ENCODE results near the gene AGBL3.
A peak's percentile ranks its signal among the peaks of the same experiment; 100 is the strongest.

AGBL3 gene

DNA sequence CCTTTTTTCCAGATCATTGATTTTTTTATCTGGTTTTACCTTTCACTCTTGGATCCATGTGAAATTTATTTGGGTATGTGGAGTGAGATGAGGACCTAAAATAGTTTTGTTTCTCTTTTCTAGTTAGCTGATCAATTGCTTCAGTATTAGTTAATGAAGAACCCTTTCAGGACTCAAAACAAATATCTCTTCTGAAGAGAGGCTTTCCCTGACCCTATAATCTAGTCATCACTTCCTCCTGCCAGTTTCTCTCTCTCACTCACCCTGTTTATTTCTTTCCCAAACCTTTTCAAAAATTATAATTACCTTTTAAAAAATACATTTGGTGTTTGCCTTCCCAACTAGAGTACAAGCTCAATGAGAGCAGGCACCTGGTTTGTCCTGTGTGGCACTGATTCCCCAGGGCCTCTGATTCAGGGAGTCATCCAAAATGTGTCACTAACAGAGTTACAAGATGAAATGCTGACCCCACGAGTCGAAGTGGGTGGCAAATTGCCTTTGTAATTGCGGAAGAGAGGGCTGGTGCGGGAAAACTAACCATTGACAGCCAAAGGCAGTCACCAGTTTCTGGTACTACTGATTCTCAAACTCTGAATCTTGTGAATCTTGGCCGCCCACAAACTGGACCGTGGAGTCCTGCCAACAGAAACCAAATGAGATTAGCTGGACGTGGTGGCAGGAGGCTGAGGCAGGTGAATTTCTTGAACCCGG lies 163.9 kb downstream of the AGBL3 start:
- peak; percentile 79 for DNase-seq

DNA sequence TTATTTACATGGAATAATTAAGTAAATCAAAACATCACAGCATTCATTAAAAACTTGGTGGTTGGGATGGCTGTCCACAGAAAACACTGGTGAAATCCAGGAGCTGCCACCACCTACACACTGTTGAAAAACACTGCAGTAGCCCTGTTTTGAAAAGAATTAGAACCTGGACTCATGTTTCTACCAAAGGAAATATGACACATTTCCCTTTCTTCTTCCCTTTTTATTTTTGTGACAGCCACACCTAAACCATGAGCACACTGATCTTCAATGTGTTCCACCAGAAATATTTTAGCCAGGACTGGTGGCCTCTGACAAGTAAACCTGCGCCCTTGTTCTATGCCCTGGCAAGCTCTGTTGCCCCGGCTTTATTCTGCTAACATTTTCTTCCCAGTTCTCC lies 164.8 kb downstream of the AGBL3 start:
- DNase-seq, result peak; percentile 53

DNA sequence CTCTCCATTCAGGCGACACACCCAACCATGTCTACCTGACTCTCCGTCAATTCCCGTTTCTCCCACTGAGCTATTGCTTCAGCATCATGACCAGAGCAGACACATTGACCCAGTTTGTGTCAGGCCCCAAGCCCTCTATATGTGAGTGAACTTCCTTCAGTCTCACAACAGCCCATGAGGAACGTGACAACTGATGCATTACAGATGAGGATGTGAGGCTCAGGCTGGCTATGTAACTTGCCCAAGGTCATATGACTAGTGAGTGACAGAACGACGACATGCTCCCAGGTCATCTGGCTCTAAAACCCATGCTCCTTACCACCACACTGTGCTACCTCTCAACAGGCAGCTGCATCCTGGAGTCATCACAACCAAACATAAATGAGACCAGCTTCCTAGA lies 165.2 kb downstream of the AGBL3 start:
- DNase-seq, result peak; percentile 91

DNA sequence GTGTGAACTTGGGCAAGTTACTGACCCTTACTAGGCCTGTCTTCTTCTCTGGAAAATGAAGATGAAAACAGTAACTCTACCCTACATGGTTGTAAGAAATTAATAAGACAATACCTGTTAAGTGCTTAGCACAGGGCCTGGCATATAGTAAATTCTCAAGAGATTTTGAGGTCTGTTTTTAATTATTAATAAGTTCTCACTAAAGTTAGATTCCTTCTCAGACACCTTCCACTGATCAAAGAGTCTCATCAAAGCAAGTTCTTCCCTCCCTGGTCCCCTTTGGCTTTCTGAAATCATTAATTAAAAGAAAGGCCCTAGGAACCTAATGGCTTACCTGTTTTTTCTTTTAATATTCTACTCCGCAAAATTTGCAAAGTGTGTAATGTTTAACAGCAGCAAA lies 166.1 kb downstream of the AGBL3 start:
- DNase-seq, result no peak

DNA sequence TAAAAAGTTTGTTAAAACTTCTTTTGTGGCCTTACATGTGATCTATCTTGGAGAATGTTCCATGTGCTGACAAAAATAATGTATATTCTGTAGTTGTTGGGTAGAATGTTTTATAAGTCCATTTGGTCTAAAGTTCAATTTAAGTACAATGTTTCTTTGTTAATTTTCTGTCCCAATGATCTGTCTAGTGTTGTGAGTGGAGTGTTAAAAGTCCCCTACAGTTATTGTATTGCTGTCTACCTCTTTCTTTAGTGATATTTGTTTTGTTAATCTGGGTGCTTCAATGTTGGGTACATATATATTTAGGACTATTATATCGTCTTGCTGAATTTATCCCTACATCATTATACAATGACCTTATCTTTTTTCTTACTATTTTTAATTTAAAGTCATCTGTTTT lies 168.4 kb downstream of the AGBL3 start:
- no peak for DNase-seq

DNA sequence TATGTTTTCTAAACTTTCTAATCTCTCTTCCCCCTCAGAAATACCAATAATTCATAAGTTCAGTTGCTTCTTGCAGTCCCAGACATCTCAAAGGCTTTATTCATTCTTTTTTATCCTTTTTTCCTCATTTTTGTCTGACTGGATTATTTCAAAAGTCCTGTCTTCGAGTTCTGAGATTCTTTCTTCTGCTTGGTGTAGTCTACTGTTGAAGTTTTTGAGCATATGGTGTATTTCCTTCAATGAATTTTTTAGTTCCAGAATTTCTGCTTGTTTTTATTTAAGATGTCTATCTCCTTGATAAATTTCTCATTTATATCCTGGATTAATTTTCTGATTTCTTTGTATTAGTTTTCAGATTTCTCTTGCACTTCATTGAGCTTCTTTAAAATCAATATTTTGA lies 170.0 kb downstream of the AGBL3 start:
- no peak for DNase-seq

DNA sequence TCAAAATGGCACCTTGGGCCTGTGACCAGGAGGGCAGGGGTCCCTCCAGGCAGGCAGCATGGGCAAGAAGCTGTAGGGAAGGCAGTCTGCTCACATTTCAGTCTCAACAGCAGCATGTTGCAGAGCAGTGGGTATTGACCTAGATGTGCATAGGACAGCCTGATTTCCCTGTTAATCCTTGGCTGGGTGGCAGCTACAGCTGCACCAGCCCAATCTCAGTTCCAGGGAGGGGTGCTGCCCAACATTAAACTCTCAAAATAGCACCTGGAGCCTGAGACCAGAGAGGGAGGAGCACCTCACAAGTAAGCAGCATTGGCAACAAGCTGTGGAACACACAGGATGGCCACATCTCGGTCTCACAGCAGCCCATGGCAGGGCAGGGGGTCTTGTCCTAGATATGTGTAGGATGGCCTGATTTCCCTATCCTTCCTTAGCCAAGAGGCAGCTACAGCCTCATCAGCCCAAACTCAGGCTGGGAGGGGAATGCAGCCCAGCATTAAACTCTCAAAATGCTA lies 171.9 kb downstream of the AGBL3 start:
- DNase-seq, result no peak

DNA sequence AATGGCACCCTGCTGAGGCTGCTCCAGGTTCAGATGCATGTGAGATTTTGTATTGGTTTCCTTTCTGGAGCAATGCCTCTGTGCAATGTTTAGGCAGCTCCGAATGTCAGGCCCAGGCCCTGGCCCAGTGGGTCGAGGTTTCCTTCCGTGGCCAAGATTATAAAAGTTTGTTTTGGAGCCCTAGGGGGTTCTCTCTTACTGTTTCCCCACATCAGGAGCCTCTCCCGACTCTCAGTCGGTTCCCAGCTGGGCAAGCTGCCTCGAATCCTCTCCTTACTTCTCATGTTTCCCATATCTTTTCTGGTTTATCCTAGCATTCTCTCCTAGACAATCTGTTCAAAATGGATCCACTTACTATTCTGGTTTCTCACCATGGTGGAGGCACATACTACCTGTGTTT lies 172.6 kb downstream of the AGBL3 start:
- DNase-seq, result no peak

DNA sequence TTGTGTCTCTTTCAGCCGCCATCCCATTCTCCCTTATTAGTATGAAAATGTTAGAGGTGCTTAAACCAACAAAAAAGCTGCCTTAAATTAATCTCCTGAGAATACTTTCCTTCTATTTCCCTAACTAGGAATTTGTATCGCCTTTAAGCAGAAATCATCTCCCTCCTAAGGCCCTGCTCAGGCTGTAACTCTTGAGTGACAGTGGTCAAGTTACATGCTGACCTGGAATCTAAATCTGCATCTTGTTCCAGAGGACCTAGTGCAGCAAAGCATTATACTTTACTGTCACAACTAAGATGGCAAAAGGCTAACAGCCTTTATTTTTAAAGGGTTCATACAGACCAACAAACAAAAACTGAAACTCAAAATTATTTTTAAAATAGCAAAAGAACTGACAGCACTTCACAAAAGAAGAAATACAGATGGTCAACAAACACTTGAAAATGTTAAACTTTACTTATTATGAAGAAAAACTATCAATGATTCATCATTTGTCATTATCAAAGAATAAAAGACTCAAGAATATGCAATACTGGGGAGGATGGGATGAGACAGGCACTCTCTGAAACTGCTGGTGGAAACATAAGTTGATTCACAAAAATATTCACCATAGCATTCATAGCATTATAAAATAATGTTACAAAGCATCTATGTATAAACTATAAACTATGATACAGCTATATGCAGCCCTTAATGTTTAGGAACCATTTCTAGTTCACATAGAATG lies 173.2 kb downstream of the AGBL3 start:
- DNase-seq, result no peak

DNA sequence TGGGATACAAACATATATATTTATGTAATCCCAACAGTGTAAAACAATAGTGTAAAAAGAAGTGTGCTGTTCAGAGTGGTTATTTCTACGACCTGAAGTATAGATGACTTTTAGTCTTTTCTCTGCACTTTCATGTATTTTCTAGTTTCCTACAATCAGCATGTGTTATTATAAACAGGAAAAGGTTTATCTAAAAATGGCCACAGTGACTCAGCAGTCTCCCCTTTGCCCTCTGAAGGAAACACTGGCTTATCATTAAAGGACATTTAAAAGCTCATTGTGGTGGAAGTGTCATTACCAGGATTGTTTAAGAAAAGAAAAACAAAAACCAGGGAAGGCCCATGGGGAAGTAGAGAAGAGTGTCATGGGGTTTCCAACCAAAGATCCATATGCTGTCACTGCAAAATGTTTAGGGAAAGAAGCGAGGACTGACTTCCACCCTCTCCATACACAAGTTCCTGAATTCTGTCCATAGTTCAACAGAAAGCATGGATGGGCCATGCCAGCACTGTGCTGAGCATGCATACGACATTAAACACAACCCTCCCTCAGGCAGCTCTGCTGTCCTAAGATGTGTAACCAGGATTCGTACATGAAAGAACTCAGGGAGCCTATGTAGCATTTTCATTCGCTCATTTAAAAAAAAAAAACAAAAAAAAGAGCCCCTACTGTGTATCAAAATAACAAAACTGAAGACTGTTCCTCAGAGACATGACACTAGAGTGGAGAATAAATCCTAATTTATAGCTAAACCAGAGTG lies 174.0 kb downstream of the AGBL3 start:
- DNase-seq, result peak; percentile 74

DNA sequence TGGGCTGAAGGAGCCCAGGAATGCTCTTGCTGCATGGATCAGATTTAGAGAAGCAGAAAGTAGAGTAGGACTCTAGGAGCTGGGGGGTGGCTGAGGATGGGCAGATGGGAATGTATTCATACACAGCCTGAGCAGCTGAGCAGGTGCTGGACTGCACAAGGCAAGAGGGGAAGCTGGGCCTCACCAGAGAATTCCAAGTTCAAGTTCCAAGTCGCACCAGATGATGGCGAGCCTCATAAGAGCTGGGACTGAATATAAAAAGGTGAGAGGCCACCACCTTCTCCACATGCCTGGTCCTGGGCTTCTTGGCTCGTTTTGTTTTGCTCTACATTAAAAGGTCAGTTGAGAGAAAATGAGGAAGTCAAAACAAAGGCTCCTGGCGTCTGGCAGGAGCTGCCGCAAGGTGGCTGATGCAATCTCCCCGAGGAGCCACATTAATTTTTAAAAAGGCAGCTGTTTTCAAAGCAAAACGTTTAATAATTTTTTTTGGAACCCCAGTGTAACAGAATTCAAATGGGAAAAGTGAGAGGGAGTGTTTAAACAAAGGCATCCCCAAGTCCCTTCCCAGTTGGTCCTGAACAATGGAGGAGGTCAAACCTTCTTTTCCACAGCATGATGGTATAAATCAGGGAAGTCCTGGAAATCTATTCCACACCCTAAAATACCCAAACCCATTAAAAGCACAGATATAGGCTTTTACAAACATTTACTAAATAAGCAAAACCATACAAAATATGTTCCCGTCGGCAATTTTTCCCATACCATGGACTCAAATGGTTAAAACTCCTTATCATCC lies 174.7 kb downstream of the AGBL3 start:
- DNase-seq, result peak; percentile 60

DNA sequence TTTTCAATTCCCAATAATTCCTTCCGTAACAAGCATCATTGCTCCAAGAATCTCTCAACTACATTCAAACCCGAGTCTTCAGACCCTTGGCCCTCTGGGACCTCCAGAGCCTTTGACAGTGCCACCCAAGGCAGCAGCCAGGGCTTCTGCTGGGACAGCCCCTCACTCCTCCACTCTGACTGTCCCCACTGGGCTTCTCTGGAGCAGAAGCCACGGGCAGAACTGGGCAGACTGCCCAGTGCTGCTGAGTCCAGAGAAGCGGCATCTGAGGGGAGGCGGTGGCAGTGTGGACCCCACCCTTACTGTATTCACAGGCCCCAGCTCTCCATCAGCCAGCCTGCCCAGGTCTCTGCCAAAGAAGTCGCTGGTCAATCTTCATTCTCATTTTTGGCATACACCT lies 175.4 kb downstream of the AGBL3 start:
- no peak for DNase-seq

DNA sequence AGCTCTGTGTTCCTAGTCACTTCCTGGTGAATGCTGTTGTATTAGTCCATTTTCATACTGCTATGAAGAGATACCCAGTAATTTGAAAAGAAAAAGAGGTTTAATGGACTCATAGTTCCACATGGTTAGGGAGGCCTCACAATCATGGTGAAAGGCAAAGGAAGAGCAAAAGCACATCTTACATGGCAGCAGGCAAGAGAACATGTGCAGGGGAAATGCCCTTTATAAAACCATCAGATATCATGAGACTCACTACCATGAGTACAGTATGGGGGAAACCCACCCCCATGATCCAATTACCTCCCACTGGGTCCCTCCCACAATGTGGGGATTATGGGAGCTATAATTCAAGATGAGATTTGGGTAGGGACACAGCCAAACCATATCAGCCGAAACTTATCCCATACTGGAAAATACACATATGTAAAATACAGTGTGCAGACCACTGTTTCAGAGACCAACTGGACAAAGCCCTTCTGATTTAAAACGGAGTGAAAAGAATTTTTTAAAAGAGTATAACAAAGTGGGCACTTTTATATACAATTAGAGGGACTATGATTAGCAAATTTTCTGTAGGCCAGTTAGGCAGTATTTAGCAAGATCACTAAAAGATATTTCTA lies 176.2 kb downstream of the AGBL3 start:
- no peak for DNase-seq

DNA sequence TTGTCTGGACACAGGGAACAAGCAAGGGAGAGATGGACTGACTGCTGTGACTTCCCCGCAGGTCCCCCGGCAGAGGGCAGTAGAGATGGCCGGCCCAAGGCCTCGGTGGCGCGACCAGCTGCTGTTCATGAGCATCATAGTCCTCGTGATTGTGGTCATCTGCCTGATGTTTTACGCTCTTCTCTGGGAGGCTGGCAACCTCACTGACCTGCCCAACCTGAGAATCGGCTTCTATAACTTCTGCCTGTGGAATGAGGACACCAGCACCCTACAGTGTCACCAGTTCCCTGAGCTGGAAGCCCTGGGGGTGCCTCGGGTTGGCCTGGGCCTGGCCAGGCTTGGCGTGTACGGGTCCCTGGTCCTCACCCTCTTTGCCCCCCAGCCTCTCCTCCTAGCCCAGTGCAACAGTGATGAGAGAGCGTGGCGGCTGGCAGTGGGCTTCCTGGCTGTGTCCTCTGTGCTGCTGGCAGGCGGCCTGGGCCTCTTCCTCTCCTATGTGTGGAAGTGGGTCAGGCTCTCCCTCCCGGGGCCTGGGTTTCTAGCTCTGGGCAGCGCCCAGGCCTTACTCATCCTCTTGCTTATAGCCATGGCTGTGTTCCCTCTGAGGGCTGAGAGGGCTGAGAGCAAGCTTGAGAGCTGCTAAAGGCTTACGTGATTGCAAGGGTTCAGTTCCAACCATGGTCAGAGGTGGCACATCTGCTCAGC lies 178.2 kb downstream of the AGBL3 start:
- DNase-seq, result no peak

DNA sequence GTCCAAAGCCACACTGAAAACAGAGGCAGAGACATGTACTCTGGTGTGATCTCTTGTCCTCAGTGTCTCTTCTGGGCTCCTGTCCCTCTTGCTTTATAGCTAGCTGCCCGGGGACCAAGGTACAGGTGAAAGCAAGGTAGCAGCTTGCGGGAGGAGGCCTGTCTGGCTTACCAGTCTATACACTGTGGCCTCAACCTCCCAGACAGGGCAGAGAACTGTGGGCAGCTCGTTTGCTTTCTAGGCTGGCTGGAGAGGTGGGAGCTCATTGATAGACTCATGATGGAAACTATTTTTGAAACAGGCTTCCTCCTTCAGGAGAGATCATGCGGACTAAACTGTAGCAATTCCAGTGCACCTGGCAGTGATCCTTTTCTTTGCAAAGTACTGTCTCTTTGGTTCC lies 179.6 kb downstream of the AGBL3 start:
- DNase-seq, result no peak

DNA sequence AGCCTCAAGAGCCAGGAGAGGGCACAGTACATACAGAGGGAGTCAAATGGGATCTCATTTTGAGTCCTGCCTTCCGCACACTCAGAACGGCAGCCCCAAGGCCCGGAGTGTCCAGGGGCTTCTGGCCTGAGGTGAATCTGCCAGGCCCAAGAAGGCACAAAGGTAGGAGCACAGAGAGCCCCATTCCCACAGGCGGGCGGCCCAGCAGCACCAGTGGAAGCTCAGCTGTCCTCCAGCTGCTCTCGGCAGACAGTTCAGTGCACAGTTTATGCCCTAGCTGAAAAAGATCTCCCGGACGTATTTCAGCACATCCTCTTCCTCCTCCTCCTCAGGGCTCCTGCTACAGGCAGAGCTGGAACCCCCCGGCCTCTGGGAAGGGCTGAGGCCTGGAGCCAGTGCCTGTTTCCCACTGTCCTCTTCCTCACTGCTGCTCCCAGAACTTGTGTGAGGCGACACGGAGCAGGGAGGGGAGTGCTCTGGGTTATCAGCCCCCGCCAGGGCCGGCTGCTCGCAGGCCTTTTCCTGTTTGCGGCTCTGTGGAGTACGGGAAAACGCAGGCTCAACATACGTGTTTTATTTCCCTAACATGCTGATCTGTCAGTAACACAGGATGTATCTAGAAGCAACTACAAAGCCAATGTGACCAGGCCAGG lies 180.2 kb downstream of the AGBL3 start:
- no peak for DNase-seq

DNA sequence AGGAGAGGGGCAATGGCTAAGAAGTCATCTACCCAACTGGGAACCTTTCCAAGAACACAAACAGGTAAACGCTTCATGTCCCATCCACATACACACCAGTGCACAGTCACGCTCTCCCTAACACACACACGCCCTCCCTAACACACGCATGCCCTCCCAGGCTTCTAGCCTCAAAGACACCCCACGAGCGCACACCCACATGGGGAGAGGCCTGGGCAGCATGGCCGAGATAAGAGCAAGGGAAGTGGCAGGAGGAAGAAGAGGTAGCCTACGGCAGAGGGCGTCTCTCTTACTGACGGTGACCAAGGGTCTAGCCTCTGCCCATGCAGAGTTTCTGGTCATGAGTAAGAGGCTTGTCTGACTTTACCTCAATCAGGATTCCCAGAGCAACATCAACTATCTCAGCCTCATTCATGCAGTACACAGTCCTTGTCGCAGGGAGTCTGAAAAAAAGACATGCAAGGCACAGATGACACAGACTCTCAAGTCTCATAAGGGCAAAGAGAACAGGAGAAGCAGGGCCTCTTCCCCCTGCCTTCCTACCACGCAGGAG lies 181.1 kb downstream of the AGBL3 start:
- DNase-seq, result peak; percentile 18

DNA sequence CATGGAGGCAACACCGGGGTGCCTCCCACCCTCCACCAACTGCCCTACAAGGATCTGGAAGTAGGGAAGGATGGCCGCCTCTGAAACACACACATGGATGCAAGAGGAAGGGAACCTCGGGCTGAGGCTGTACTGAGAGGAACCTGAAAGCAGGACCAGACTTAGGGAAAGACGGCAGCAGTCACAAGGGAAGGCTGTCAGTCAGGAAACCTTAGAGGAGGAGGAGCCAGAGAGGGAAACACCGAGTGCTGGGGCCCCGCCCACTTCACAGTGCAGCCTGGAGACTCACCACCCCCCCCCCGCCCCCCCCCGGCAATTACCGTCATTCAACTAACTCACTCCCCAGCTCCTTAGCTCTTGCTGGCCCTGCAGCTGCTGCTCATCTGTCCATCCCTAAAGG lies 181.7 kb downstream of the AGBL3 start:
- DNase-seq, result peak; percentile 86

DNA sequence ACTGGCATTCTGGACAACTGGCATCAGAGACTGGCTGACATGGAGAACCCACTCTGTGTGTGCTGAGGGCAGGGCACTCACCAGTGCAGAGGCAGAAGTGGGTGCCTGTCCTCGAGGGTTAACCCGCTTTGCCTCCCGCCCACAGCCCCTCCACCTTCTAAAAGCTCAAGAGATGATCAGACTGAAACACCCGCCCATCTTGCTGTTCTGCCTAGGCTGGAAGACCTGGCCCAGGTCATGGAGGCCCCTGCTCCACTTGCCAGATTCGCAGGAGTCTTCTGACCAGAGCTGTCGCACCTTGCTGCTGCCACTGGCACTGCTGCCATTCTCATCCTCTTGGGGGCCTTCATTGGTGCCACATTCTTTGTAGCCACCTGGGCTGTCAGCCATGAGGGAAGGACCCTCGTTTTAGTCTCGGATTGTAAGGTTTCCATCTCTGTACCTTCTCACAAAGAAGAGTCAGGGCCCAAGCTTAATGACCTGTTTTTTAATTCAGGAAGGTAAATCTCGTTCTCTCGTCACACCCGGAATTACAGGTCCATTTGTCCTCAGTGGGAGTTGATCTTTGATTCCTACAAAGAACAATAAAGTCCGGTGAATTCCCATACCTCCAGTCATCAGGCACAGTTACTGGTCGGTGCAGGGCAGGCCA lies 182.3 kb downstream of the AGBL3 start:
- no peak for DNase-seq
